ENCODE measurements around the gene TTL. TPM values are rescaled to one million over a fixed set of nuclear protein-coding genes. Genes with fewer than 3 reads are reported as not detected.

Gene TTL
- total and polyA plus RNA-seq, 2 of the 13 experiments (the other 11 are each of a cell fraction or from before 2014, with no cell fraction given) = 19.0 to 59.8 TPM

DNA sequence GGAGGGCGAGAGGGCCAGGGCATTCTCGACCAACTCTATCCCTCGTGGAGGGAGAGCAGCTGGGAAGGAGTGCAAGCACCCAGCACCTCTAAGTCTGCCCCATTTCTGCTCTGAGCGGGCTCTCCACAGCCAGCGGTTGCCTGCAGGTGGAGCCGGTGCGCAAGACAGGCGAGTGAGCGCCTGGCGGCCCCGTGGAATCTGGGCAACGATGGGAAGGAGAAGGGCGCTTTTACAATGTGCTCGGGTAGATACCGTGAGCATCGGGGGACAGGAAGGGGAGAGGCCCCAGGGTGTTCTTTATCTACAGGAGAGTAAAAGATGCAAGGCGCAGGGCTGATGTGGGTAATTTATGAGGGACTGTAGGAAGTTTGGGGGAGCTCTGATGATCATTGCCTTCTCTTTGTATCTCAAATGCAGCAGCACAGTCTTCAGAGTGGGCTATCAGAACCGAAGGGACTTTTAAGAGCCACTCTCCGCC, 867 bp upstream of the TTL start (continued):
- TF ChIP-seq PREB (CRISPR knock-in tag; IDR thresholded peaks at IDR 0.05) (no peak), TRIM24 (CRISPR knock-in tag; IDR thresholded peaks at IDR 0.05) (no peak), BCL3 (CRISPR knock-in tag; IDR thresholded peaks at IDR 0.05) (0 out of 2 replicates have a peak, but pooled peaks have one; percentile 32), ZC3H13 (CRISPR knock-in tag; IDR thresholded peaks at IDR 0.05) (no peak), NFIB (CRISPR knock-in tag; IDR thresholded peaks at IDR 0.05; ENCODE audit: borderline replicate concordance) (no peak), KLF12 (CRISPR knock-in tag; IDR thresholded peaks at IDR 0.05; ENCODE audit: borderline replicate concordance) (no peak), ZFAT (CRISPR knock-in tag; conservative IDR thresholded peaks at IDR 0.05) (no peak), ZNF260 (CRISPR knock-in tag; IDR thresholded peaks at IDR 0.05; ENCODE audit: borderline replicate concordance, low read depth) (no peak), HDAC6 (IDR thresholded peaks at IDR 0.05; ENCODE audit: low read depth, low read length) (0 out of 2 replicates have a peak, but pooled peaks have one; percentile 13), ARNTL (CRISPR knock-in tag; IDR thresholded peaks at IDR 0.05) (no peak), RBAK (CRISPR knock-in tag; IDR thresholded peaks at IDR 0.05) (peak; percentile 53; the same call in 1 of the 2 replicates), SNAPC4 (CRISPR knock-in tag; IDR thresholded peaks at IDR 0.05) (peak; percentile 39; the same call in 1 of the 2 replicates), SRSF9 (IDR thresholded peaks at IDR 0.05; ENCODE audit: borderline replicate concordance, insufficient read depth, low read depth, low read length, poor library complexity, severe bottlenecking) (no peak), BRCA1 (CRISPR knock-in tag; IDR thresholded peaks at IDR 0.05) (no peak; the same call in 1 of the 2 replicates), ZKSCAN8 (CRISPR knock-in tag; IDR thresholded peaks at IDR 0.05; ENCODE audit: borderline replicate concordance) (no peak; the same call in 1 of the 2 replicates), U2AF2 (IDR thresholded peaks at IDR 0.05; ENCODE audit: low read depth, low read length) (no peak), ZNF639 (CRISPR knock-in tag; conservative IDR thresholded peaks at IDR 0.05) (no peak)
- TF ChIP-seq, protein P1, sequence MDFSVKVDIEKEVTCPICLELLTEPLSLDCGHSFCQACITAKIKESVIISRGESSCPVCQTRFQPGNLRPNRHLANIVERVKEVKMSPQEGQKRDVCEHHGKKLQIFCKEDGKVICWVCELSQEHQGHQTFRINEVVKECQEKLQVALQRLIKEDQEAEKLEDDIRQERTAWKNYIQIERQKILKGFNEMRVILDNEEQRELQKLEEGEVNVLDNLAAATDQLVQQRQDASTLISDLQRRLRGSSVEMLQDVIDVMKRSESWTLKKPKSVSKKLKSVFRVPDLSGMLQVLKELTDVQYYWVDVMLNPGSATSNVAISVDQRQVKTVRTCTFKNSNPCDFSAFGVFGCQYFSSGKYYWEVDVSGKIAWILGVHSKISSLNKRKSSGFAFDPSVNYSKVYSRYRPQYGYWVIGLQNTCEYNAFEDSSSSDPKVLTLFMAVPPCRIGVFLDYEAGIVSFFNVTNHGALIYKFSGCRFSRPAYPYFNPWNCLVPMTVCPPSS (IDR thresholded peaks at IDR 0.05) = no peak
